Stimulated activated naive CD4-positive, alpha-beta T cell (primary cell): ENCODE measurements around the gene ANP32A.
A peak's percentile ranks its signal among the peaks of the same experiment; 100 is the strongest.
"Not testable (repeated sequence)": the region's sequence is repeated elsewhere in the genome, so short reads cannot be mapped to it uniquely, and the experiment has no call there.

Source experiments
- DNase-seq, 6 experiments: peaks; one replicate each; lab custom pipeline; 2025; lab: John Stamatoyannopoulos, UW

Gene ANP32A

GRCh38 chr15:68781766-68782588, 38.7 kb downstream of the ANP32A start:
- DNase-seq = peak in 1 of 6 experiments; percentile 11

- no peak for DNase-seq
Measured at GRCh38 chr15:68781217-68781616, 39.5 kb downstream of the ANP32A start.

GRCh38 chr15:68778876-68779275, 41.8 kb downstream of the ANP32A start:
- DNase-seq = no peak

- no peak for DNase-seq
Measured at GRCh38 chr15:68776477-68777270, 44.0 kb downstream of the ANP32A start.

- no peak for DNase-seq
Measured at GRCh38 chr15:68775671-68776476, 44.8 kb downstream of the ANP32A start.

GRCh38 chr15:68775236-68775577, 45.5 kb downstream of the ANP32A start:
- DNase-seq = no peak

- DNase-seq = no peak
Measured at GRCh38 chr15:68774521-68775235, 46.0 kb downstream of the ANP32A start.

GRCh38 chr15:68774120-68774519, 46.6 kb downstream of the ANP32A start:
- no peak for DNase-seq

- DNase-seq = no peak
Measured at GRCh38 chr15:68773036-68773435, 47.7 kb downstream of the ANP32A start.

- no peak for DNase-seq
Measured at GRCh38 chr15:68770216-68770615, 50.5 kb downstream of the ANP32A start.

GRCh38 chr15:68769702-68770101, 51.0 kb downstream of the ANP32A start:
- DNase-seq = no peak

- no peak for DNase-seq
Measured at GRCh38 chr15:68768321-68768720, 52.4 kb downstream of the ANP32A start.

- DNase-seq = no peak
Measured at GRCh38 chr15:68767833-68768232, 52.9 kb downstream of the ANP32A start.

GRCh38 chr15:68765602-68766368, 54.9 kb downstream of the ANP32A start:
- no peak for DNase-seq

- no peak for DNase-seq
Measured at GRCh38 chr15:68764090-68764489, 56.6 kb downstream of the ANP32A start.

- no peak for DNase-seq
Measured at GRCh38 chr15:68763063-68763462, 57.6 kb downstream of the ANP32A start.

GRCh38 chr15:68759982-68760579, 60.6 kb downstream of the ANP32A start:
- not testable (repeated sequence) for DNase-seq

- no peak for DNase-seq
Measured at GRCh38 chr15:68755731-68756130, 65.0 kb downstream of the ANP32A start.

- DNase-seq = no peak
Measured at GRCh38 chr15:68751622-68752021, 69.1 kb downstream of the ANP32A start.

- no peak for DNase-seq
Measured at GRCh38 chr15:68749793-68750192, 70.9 kb downstream of the ANP32A start.

GRCh38 chr15:68749365-68749764, 71.3 kb downstream of the ANP32A start:
- no peak for DNase-seq
